ENCODE results near the gene TSPEAR.

- TF ChIP-seq ZBTB3 (CRISPR knock-in tag; IDR thresholded peaks at IDR 0.05; ENCODE audit: borderline replicate concordance, low read depth) (no peak), CTCF (CRISPR knock-in tag; IDR thresholded peaks at IDR 0.05) (no peak)
Measured at GRCh38 chr21:44749759-44750674, 38.6 kb upstream of the TSPEAR start.
